Measurements from ENCODE around the gene ZNF835. TPM values are rescaled to one million over a fixed set of nuclear protein-coding genes. Genes with fewer than 3 reads are reported as not detected.

ZNF835 gene
- total RNA-seq, 2 donors from 2014 or later, result 1.7 to 2.0 TPM

DNA sequence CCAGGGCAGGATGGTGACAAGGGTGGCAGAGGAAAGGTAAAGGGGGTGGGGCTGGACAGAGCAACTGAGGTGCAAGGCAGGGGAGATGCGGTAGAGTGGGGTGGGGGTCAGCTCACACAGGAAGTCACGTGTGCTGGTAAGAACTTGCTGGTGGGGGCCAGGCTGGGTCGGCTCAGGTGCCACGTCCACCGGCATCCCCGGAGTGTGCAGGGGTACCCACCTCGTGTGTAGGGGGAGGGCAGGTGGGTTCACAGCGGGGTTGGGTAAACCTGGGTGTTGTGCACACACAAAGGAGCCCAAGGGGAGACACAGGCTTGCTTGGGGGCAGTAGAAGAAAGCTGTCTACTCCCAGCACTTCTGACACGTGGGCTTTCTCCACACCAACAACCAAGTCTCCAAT is 2.9 kb downstream of the ZNF835 start:
- no peak for DNase-seq (ENCODE audit: low spot score)
- intact Hi-C loops (cut with DNase I), result no loop called here

DNA sequence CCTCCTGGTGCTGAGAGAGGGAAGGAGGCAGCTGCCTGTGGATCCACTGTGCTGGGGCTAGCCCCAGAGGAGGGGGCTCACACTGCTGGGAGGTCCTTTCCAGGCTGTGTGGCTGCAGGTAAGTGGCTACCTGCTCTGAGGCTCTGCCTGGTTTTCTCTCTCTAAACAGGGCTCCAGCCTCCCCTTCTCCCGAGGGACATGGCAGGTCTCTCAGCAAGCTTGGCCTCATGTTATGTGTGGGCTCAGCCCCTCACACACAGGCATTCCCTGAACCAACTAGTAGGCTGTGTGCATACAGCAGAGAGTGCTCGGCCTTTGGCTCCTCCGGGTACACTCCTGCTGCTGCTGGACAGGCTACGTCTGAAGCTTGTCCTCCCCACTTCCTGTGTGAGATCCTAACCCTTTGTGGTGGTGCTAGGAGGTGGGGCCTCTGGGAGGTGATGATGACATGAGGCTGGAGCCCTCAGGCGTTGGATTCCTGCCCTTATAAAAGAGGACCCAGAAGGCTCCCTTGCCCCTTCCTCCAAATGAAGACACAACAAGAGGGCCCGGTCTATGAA is 4.2 kb downstream of the ZNF835 start:
- DNase-seq (ENCODE audit: low spot score), result peak; percentile 37
- intact Hi-C loops (cut with DNase I), result no loop called here

DNA sequence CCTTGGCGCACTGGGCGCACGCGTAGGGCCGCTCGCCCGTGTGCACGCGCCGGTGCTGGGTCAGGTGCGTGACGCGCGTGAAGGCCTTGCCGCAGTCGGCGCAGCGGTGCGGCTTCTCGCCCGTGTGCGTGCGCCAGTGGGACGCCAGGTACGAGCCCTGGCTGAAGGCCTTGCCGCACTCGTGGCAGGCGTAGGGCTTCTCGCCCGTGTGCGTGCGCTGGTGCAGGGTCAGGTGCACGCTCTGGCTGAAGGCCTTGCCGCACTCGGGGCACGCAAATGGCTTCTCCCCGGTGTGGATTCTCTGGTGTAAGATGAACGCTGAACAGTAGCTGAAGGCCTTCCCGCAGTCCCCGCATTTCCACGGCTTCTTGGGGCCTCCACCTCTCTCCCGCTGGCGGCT is 7.0 kb downstream of the ZNF835 start:
- no peak for DNase-seq (ENCODE audit: low spot score)
- intact Hi-C loops (cut with DNase I), result loop anchor here in 1 of 2 donors (5.0 kb wide), 1 partner anchor 1062 kb away; the partner anchor contains the start of gene ZNF524

DNA sequence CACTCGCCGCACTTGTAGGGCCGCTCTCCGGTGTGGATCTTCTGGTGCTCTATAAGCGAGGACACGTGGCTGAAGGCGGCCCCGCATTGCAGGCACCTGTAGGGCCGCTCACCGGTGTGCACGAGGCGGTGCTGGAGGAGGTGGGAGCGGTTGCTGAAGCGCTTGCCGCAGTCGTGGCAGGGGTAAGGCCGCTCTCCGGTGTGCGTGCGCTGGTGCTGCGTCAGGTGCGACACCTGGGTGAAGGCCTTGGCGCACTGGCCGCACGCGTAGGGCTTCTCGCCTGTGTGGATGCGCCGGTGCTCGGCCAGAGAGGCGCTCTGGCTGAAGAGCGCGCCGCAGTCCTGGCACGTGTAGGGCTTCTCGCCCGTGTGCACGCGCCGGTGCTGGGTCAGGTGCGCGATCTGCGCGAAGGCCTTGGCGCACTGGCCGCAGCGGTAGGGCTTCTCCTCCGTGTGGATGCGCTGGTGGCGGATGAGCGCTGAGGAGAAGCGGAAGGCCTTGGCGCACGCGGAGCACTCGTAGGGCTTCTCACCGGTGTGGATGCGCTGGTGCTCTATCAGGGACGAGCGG is 7.5 kb downstream of the ZNF835 start:
- intact Hi-C loops (cut with DNase I), result loop anchor here in 1 of 2 donors (5.0 kb wide), 1 partner anchor 1062 kb away; the partner anchor contains the start of gene ZNF524
- DNase-seq (ENCODE audit: low spot score), result no peak

DNA sequence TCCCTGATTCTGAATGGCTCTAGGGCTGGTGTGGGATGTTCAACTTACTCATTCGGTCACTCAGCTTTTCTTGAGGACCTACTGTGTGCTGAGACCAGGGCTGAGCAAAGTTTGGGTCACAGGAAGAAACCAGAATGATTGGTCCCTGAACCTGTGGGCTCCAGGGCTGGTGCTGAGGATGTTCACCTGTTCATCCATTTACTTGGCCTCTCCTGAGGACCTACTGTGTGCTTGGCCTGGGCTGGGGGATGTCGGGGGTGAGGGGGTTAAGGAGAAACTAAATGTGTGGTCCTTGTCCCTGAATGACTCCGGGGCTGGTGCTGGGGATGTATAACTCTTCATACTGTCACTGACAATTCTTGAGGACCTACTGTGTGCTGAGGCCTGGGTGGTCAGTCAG is 10.3 kb downstream of the ZNF835 start:
- intact Hi-C loops (cut with DNase I), result loop anchor here in 1 of 2 donors (5.0 kb wide), 1 partner anchor 1059 kb away; the partner anchor contains the start of gene ZNF524
- no peak for DNase-seq (ENCODE audit: low spot score)

DNA sequence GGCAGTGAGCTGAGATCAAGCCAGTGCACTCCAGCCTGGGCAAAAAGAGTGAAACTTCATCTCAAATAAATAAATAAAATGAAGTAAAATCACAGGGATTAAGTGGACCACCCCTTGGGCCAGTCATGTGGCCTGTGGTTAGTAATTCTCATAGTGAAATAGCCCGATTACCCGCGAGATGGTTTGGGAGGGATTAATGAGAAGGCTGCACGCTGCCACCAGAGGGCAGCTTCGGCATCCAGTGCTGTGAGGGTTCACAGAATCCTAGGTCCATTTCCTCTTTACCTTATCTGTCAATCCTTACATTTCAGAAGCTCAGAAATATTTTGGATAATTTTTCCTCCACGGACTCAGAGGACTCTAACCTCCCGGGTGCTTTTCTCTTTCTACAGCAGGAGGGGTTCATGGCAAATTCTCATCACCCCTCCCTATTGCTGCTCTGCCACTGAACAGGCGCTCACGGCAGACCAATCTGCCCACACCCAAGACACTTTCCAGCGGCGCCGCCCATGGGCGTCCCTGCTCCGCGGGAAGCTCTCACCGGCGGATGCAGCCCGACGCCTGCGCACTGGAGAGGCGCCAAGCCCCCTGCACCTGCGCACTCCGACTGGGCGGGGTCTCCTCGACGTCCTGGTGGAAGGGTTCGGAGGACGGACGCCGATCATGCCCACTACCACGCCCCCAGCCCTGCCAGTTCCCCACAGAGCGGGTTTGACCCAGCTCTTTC is 11.0 kb downstream of the ZNF835 start:
- no peak for DNase-seq (ENCODE audit: low spot score)
- intact Hi-C loops (cut with DNase I), result loop anchor here in 1 of 2 donors (5.0 kb wide), 1 partner anchor 1058 kb away; the partner anchor contains the start of gene ZNF524

DNA sequence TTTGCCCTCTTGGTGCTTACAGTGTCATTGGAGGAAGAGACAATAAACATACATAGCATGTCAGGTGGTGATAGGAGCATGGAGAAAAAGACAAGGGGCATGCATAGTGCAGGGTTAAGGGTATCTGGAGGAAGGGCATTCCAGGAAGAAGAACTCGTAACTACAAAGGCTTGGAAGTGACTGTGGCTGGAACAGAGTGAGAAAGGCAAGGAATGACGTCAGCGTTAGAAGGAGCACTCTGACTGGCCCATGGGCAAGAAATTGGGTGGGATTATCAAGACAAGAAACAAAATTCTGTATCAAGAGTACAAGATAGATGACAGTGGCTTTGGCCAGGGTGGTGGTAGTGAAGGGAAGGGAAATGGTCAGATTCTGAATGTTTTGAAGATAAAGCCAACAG is 17.4 kb downstream of the ZNF835 start:
- no peak for DNase-seq (ENCODE audit: low spot score)
- intact Hi-C loops (cut with DNase I), result no loop called here

DNA sequence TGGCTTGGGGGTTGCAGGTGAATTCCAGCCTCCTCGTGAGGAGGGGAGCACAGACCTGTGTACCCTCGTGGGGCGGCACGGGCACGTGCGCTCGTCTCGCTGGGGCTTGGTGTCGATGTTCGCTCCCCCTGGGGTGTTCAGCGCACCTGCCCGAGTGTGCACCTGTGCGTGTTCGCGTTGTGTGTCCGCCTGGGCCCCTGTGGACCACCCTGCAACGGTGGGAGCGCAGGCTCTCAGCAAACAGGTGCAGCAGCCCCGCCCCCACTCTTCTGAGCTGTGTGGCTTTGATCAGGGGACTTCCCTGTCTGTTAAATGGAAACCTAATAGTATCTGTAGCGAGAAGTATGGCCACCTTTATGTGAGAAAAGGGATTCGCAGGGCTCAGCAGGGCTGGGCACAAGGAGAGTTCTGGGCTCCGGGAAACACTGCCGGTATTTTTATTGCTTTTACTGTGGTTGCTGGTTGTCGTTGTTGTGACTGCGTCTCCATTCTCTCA is 28.0 kb downstream of the ZNF835 start:
- no peak for DNase-seq (ENCODE audit: low spot score)
- intact Hi-C loops (cut with DNase I), result loop anchor here in 1 of 2 donors (5.0 kb wide), 1 partner anchor 1321 kb away; no protein-coding TSS in a partner anchor

DNA sequence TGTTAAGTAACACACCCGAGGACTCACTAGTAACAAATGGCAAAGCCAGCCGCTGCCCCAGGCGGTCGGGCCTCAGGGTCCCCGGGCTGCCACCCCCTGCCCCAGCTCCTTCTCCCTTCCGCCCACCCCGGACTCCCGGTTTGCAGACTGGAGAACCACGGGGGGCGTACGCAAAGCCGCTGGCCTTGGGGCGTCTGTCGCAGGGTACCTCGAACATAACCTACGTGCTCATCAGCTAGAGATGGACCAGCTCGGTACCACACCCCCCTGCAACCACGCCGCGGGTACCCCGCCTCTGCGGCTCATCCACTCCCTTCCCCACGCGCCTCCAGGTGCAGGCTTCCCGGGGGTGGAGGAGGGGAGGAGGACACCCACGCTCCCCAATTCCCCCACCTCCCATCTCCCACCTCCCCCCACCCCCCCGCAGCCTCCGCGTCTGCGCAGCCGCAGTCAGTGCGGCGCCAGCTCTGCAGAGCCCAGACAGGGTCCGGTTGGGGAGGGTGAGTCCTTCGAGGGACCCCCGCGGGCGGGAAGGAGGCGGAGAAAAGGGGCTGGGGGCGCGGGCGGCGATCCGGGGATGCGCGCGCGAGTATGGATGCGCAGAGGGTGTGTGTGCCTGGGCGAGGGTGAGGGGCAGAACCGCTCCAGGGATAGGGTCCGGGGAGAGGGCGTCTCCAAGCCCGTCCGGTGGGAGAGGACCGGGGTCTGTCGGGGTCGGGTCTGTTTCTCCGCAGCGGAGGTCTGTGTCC is 28.7 kb downstream of the ZNF835 start, which contains the start of gene SMIM17:
Gene SMIM17 (plus strand): TSS at position 449 of the 749 bp plus-strand sequence. CDS start 2,509 bp downstream, outside the sequence.
- intact Hi-C loops (cut with DNase I), result loop anchor here in 1 of 2 donors (5.0 kb wide), 1 partner anchor 1321 kb away; no protein-coding TSS in a partner anchor
- no peak for DNase-seq (ENCODE audit: low spot score)

DNA sequence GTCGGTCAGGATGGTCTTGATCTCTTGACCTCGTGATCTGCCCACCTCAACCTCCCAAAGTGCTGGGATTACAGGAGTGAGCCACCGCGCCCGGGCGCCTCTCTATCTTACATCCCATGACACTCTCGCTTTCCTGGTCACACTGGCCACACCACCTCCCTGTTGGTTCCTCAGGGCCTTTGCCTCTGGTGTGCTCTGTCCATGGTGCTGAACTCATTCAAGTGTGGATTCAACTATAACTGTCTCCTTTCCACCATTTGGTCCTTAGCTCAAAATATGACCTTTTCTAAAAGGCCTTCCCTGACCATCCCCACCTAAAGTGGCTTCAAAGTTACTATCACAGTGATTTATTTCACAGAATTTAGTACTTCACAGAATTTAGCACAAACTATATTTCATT is 32.3 kb downstream of the ZNF835 start:
- intact Hi-C loops (cut with DNase I), result no loop called here
- DNase-seq (ENCODE audit: low spot score), result no peak

DNA sequence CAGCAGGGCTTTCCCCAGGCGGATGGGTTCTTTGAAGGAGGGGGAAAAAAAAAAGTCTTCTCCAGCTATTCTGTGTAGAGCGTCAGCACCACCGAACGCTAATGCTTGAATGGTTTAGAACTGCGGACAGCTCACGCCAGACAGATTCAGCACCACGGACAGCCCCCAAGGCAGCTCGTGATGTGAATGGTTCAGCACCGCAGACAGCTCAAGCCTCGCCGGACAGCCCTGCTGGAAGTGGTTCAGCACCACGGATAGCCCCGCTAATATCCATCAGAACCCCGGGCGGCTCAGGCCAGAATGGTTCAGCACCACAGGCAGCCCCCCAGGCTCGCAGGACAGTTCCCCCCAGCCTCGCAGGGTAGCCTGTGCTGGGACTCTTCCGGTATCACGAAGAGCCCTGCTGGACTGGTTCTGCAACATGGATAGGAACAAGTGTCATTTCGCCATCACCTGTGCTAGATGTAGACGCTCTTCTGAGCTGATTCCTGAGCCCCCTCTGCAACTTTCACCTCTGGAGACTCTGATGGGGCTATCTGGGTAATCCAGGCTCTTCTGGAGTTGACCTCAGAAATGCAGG is 33.5 kb downstream of the ZNF835 start:
- DNase-seq (ENCODE audit: low spot score), result peak; percentile 91
- intact Hi-C loops (cut with DNase I), result no loop called here

DNA sequence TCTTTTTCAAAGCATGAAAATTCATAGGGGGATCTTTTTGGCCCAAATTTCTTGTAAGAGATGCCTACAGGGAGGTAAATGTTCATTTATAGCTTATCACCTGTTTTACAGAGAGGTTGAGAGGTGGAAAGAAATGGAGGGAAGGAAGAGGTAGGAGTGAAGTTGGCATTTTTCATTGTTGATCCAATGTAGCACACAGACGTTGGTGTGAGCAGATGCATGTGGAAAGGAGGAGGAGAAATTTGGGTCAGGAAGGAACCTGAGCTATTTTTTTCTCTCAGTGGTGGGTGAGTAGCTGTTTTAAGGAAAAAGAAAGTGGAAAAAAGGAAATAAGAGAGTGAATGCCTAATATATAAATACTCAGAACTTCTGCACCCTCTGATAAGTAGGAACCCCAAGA is 38.5 kb downstream of the ZNF835 start:
- DNase-seq (ENCODE audit: low spot score), result no peak
- intact Hi-C loops (cut with DNase I), result no loop called here

DNA sequence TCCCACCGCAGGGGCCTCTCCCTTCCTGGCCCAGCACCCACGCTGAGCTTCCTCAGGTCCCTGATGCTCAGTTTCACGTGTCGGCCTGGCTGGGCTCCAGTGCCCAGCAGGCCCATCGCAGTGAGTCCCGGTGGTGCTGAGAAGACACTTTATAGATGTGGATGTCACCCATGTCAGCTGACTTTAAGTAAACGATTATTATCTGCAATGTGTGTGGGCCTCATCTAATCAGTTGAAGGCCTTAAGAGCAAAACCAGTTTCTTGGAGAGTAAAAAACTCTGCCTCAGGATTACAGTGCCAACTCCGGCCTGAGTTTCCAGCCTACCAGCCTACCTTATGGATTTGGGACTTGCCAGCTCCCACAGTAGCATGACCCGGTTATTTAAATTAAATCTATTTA is 45.8 kb downstream of the ZNF835 start:
- no peak for DNase-seq (ENCODE audit: low spot score)
- intact Hi-C loops (cut with DNase I), result no loop called here

DNA sequence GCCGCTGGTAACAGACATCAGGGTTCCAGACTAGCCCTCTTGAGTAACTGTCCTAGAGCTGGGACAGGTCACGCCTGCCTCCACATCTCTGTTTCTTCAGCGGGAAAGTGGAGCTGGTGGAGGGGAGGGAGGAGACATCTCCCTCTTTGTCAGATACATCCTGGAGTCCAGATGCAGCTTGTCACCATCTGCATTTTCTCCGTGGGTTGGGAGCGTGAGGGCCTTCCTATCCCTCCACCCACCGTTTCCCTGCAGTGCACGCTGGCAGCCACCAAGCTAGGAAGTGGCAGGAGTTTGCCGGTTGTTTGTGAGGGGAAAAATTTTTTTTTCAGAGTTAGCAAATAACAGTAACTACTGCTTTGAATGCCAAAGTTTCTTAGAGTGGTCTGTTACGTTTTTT is 48.6 kb downstream of the ZNF835 start:
- DNase-seq (ENCODE audit: low spot score), result no peak
- intact Hi-C loops (cut with DNase I), result no loop called here

DNA sequence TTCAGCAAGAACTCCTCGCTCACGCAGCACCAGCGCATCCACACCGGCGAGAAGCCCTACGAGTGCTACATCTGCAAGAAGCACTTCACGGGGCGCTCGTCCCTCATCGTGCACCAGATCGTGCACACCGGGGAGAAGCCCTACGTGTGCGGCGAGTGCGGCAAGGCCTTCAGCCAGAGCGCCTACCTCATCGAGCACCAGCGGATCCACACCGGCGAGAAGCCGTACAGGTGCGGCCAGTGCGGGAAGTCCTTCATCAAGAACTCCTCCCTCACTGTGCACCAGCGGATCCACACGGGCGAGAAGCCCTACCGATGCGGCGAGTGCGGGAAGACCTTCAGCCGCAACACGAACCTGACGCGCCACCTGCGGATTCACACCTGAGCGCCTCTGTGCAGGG is 49.2 kb downstream of the ZNF835 start:
- intact Hi-C loops (cut with DNase I), result no loop called here
- no peak for DNase-seq (ENCODE audit: low spot score)

DNA sequence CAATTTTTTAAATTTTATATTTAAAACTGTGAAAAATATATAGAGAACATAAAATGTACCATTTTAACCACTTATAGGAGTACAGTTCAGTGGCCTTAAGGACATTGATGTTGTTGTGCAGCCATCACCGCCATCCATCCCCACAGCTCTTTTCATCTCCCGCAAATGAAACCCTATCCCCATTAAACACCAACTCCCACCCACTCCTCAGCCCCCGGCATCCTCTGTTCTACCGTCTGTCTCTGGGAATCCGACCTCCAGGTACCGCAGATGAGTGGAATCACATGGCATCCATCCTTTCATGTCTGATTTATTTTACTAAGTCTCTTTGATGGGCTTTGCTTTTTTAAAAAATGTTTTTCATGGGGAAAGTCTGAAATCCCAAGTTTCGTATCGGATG is 52.4 kb downstream of the ZNF835 start:
- DNase-seq (ENCODE audit: low spot score), result no peak
- intact Hi-C loops (cut with DNase I), result no loop called here

DNA sequence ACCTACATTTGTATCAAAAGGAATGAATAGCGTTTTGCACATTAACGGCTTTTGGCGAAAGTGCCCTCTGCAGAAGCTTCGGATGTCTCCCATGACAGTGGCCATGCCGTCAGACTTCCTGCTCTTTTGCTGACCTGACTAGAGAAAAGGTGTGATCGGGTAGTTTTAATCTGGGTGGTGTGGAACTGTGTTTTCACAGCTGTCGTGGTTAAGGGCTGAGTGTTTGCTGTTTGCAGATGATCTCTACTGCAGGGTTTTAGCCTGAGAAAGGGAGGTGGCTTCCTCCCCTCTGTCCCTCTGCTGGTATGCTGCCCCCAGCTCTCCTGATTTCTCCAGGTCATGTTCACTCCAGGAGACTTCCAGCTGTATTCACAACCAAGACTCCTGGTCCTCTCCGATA is 54.0 kb downstream of the ZNF835 start:
- intact Hi-C loops (cut with DNase I), result no loop called here
- no peak for DNase-seq (ENCODE audit: low spot score)

DNA sequence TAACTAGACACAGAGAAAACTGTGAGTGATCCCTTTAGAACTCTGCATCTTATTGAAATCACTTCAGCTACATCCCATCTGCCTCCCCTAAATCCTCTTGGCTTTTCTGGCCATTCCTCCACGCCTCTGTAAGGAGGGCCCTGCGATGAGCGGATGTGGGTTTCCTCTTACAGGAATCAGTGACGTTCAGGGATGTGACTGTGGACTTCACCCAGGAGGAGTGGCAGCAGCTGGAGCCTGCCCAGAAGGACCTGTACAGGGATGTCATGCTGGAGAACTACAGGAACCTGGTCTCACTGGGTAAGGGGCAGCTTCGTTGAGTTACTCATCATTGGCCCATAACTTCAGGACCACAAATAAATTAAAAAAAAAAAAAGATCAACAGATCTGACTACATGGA is 57.9 kb downstream of the ZNF835 start:
- no peak for DNase-seq (ENCODE audit: low spot score)
- intact Hi-C loops (cut with DNase I), result no loop called here

DNA sequence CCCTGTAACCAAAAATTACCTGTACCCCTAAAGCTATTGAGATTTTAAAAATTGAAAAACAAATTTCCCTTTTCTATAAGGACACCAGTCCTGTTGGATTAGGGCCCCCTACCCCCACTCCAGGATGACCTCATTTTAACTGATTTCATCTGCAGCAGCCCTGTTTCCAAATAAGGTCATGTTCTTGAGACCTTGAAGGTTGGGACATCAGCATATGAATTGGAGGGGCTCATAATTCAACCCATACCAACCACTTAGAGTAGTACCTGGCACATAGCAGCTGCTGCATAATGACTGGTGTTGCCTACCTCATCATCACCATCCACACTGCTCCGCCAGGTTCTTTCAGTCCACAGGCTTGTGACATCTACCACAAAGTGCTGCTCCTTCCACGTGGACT is 58.8 kb downstream of the ZNF835 start:
- intact Hi-C loops (cut with DNase I), result no loop called here
- DNase-seq (ENCODE audit: low spot score), result no peak
